Endothelial cell (in vitro differentiated cells): ENCODE results near the gene DNAH17. TPM values are rescaled to one million over a fixed set of nuclear protein-coding genes. Genes with fewer than 3 reads are reported as not detected.

Experiments used
- DNase-seq: peaks from one replicate; pipeline ENCODE4 v3.0.0; 2021; ENCODE audit warnings: low spot score
- H3K27ac Mint-ChIP-seq: one replicate; pipeline ENCODE4 v1.8.0; 2021; ENCODE audit warnings: mixed read lengths, inconsistent platforms; ENCODE audit not compliant: unreplicated experiment
- H3K27me3 Mint-ChIP-seq: one replicate; pipeline ENCODE4 v1.8.0; 2021; ENCODE audit warnings: mild to moderate bottlenecking, moderate library complexity, mixed read lengths, inconsistent platforms; ENCODE audit not compliant: unreplicated experiment
- H3K36me3 Mint-ChIP-seq: one replicate; pipeline ENCODE4 v1.8.0; 2021; ENCODE audit warnings: mild to moderate bottlenecking, low read depth, mixed read lengths, inconsistent platforms; ENCODE audit not compliant: unreplicated experiment
- H3K4me1 Mint-ChIP-seq: one replicate; pipeline ENCODE4 v1.8.0; 2021; ENCODE audit warnings: mild to moderate bottlenecking, mixed read lengths, inconsistent platforms; ENCODE audit not compliant: unreplicated experiment
- H3K4me3 Mint-ChIP-seq: one replicate; pipeline ENCODE4 v1.8.0; 2021; ENCODE audit warnings: mild to moderate bottlenecking, mixed read lengths, inconsistent platforms; ENCODE audit not compliant: unreplicated experiment
- H3K9me3 Mint-ChIP-seq: one replicate; pipeline ENCODE4 v1.8.0; 2021; ENCODE audit warnings: mixed read lengths, inconsistent platforms; ENCODE audit not compliant: unreplicated experiment
- CTCF ChIP-seq: fragments of 200-600 bp; sonication (generic); IDR thresholded peaks from one replicate; pipeline ENCODE4 v1.5.0; 2021; ENCODE audit warnings: antibody characterized with exemption; ENCODE audit not compliant: unreplicated experiment
- total RNA-seq: library from RNA; stranded (reverse); fragmentation: NEBNext Ultra II Directional; extraction: Animal tissue kit (Norgen Biotek cat#: 25700); gene quantifications from one replicate; pipeline ENCODE4 v1.2.1, GENCODE V29; 2021; ENCODE audit not compliant: unreplicated experiment

Gene DNAH17
- total RNA-seq, 1 donor from 2014 or later: 1.0 TPM

- no peak overlapping the region for H3K27ac Mint-ChIP-seq
- no peak for TF ChIP-seq CTCF
- no peak for DNase-seq
- H3K36me3 Mint-ChIP-seq: no peaks in the 10 kb centered on the region
- peak overlapping the region; percentile 65 for H3K4me3 Mint-ChIP-seq
- H3K4me1 Mint-ChIP-seq: peaks cover 12% of the 10 kb centered on the region
- no peaks in the 10 kb centered on the region for H3K9me3 Mint-ChIP-seq
- peaks cover 9% of the 10 kb centered on the region for H3K27me3 Mint-ChIP-seq
Measured at GRCh38 chr17:78485290-78486168, 91.7 kb downstream of the DNAH17 start.

GRCh38 chr17:78484271-78485246 is 92.6 kb downstream of the DNAH17 start:
- H3K4me1 Mint-ChIP-seq: peaks cover 12% of the 10 kb centered on the region
- TF ChIP-seq CTCF: no peak
- H3K27ac Mint-ChIP-seq: no peak overlapping the region
- H3K36me3 Mint-ChIP-seq: no peaks in the 10 kb centered on the region
- no peaks in the 10 kb centered on the region for H3K9me3 Mint-ChIP-seq
- DNase-seq: peak; percentile 61
- H3K27me3 Mint-ChIP-seq: peaks cover 9% of the 10 kb centered on the region
- H3K4me3 Mint-ChIP-seq: peak overlapping the region; percentile 78

GRCh38 chr17:78479369-78479768 is 97.8 kb downstream of the DNAH17 start:
- H3K36me3 Mint-ChIP-seq: no peaks in the 10 kb centered on the region
- no peak overlapping the region for H3K27ac Mint-ChIP-seq
- DNase-seq: no peak
- H3K27me3 Mint-ChIP-seq: peaks cover 1% of the 10 kb centered on the region
- no peaks in the 10 kb centered on the region for H3K9me3 Mint-ChIP-seq
- no peak for TF ChIP-seq CTCF
- no peak overlapping the region for H3K4me3 Mint-ChIP-seq
- peaks cover 4% of the 10 kb centered on the region for H3K4me1 Mint-ChIP-seq

- DNase-seq: no peak
- Mint-ChIP-seq H3K4me1 (no peaks in the 10 kb centered on the region), H3K27me3 (peaks cover 1% of the 10 kb centered on the region), H3K27ac (no peak overlapping the region), H3K36me3 (no peaks in the 10 kb centered on the region), H3K9me3 (no peaks in the 10 kb centered on the region), H3K4me3 (no peak overlapping the region)
- TF ChIP-seq CTCF: no peak
Measured at GRCh38 chr17:78478757-78479297, 98.4 kb downstream of the DNAH17 start.
